ENCODE results near the gene RASSF1. TPM values are rescaled to one million over a fixed set of nuclear protein-coding genes. Genes with fewer than 3 reads are reported as not detected.

Gene RASSF1
- total and polyA plus RNA-seq, 2 of the 8 experiments (the other 6 are each of a cell fraction or from before 2014, with no cell fraction given), result 10.3 to 15.7 TPM

GRCh38 chr3:50359760-50360110, 19.1 kb upstream of the RASSF1 start (continued):
- TF ChIP-seq CHD7 (IDR thresholded peaks at IDR 0.05; ENCODE audit: insufficient replicate concordance, low read length), result no peak

Data from H1 (cell line).